Gastroesophageal sphincter (tissue), 4 donors: Measurements from ENCODE around the gene RIPPLY2. TPM values are rescaled to one million over a fixed set of nuclear protein-coding genes. Genes with fewer than 3 reads are reported as not detected.

Experiments
- ATAC-seq: fragments of 150-250 bp; one replicate; pipeline ENCODE4 v1.9.1; 2016; ENCODE audit warnings: mild to moderate bottlenecking, moderate library complexity
- H3K27ac ChIP-seq, 4 donors: fragments of 200-600 bp; sonication (generic) in 3 of 4; 1 replicate in 3 of 4; 2 replicates in 1 of 4; pipeline ENCODE4 v1.5.1; 2016 to 2019
- H3K27me3 ChIP-seq: fragments of 200-600 bp; sonication (generic); one replicate; pipeline ENCODE4 v1.5.1; 2019
- H3K36me3 ChIP-seq, 2 donors: fragments of 200-600 bp; sonication (generic); one replicate each; pipeline ENCODE4 v1.5.1; 2019; ENCODE audit warnings: control low read depth in 1 of 2
- H3K4me1 ChIP-seq, 3 donors: fragments of 200-600 bp; sonication (generic); 1 replicate in 2 of 3; 2 replicates in 1 of 3; pipeline ENCODE4 v1.5.1; 2016 to 2019; ENCODE audit warnings: control low read depth in 2 of 3
- H3K4me3 ChIP-seq, 2 donors: fragments of 200-600 bp; sonication (generic); one replicate each; pipeline ENCODE4 v1.5.1; 2019; ENCODE audit warnings: mild to moderate bottlenecking in 1 of 2, moderate library complexity in 1 of 2
- H3K9me3 ChIP-seq, 3 donors: fragments of 200-600 bp; sonication (generic); one replicate each; pipeline ENCODE4 v1.5.1; 2017 to 2019; ENCODE audit warnings: control low read depth in 2 of 3
- EP300 ChIP-seq: sonication (generic); formaldehyde crosslinking; IDR thresholded peaks from one replicate; pipeline ENCODE4 v1.6.1; 2017; ENCODE audit warnings: antibody characterized with exemption, mild to moderate bottlenecking
- POLR2A ChIP-seq, 2 donors: fragments of 450-650 bp; IDR thresholded peaks; one replicate each; pipeline ENCODE4 v1.6.1; 2017; ENCODE audit warnings: antibody characterized with exemption in 2 of 2, mild to moderate bottlenecking in 2 of 2, moderate library complexity in 1 of 2
- POLR2AphosphoS5 ChIP-seq: sonication (generic); formaldehyde crosslinking; IDR thresholded peaks from one replicate; pipeline ENCODE4 v1.6.1; 2017; ENCODE audit warnings: antibody characterized with exemption
- WGBS, 2 donors: methylation state at CpG; one replicate each; pipeline ENCODE4 v1.1.5; 2018; ENCODE audit warnings: low coverage in 1 of 2; 5-methylcytosine and 5-hydroxymethylcytosine counted together
- total RNA-seq, 4 donors: library from RNA; depleted of rRNA; stranded (reverse); fragments of >200 nt; gene quantifications; one replicate each; pipeline ENCODE4 v1.1.0, GENCODE V29; 2016
- TF ChIP-seq, protein P1 (sequence below), 4 experiments: fragments of 200-600 bp in 2 of 4; fragments of 450-650 bp in 2 of 4; sonication (generic) in 1 of 4; IDR thresholded peaks; one replicate each; pipeline ENCODE4 v1.5.1; 2017 to 2019; ENCODE audit warnings: antibody characterized with exemption in 4 of 4, mild to moderate bottlenecking in 2 of 4, moderate library complexity in 2 of 4

RIPPLY2 gene
- total RNA-seq, 4 donors from 2014 or later = 2.3 TPM; not detected in 3

DNA sequence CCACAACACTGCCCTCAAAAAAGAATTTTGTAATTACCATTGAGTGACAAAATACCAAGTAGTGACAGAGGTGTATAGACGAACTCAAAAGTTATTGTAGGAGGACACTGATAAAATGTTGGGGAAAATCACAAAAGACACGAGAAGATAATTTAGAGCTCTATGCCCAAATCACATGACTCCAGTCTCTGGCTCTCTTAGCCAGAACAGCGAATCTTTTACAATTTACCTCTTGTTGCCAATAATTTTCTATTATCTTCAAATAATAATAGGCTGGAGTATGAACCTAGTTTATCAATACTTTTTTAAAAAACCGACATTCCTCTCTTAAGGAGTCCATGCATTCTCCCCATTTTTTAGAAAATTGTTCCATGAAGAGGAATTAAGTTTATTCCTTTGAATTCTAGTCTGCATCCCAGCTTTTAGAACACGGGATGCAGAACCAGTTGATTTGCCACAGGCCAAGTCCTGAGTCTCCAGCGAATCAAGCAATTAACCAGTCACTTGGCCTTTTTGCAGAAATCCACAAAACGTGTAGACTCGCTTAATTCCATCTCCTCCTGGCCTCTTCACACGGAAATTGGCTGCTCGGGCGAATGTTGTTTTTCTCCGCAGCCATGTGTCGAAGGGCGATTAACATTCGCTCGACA is 507 bp upstream of the RIPPLY2 start:
- H3K27ac ChIP-seq = peak overlapping the region in 1 of 4 donors; percentile 48
- peaks cover 21% of the 10 kb centered on the region for H3K27me3 ChIP-seq
- H3K36me3 ChIP-seq = no peaks in the 10 kb centered on the region
- H3K4me3 ChIP-seq = peak overlapping the region; percentile 37 to 60
- WGBS, 2 donors = 18 to 47% methylated on average over 4 to 9 of the region's 16 CpGs
- peaks cover 0 to 20% (median 6%) of the 10 kb centered on the region in 3 donors for H3K4me1 ChIP-seq
- no peak for TF ChIP-seq POLR2AphosphoS5
- no peak for TF ChIP-seq EP300
- TF ChIP-seq POLR2A (IDR thresholded peaks at IDR 0.05) = no peak
- TF ChIP-seq, protein P1, sequence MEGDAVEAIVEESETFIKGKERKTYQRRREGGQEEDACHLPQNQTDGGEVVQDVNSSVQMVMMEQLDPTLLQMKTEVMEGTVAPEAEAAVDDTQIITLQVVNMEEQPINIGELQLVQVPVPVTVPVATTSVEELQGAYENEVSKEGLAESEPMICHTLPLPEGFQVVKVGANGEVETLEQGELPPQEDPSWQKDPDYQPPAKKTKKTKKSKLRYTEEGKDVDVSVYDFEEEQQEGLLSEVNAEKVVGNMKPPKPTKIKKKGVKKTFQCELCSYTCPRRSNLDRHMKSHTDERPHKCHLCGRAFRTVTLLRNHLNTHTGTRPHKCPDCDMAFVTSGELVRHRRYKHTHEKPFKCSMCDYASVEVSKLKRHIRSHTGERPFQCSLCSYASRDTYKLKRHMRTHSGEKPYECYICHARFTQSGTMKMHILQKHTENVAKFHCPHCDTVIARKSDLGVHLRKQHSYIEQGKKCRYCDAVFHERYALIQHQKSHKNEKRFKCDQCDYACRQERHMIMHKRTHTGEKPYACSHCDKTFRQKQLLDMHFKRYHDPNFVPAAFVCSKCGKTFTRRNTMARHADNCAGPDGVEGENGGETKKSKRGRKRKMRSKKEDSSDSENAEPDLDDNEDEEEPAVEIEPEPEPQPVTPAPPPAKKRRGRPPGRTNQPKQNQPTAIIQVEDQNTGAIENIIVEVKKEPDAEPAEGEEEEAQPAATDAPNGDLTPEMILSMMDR (IDR thresholded peaks at IDR 0.05) = no peak
- no peak for ATAC-seq
- no peaks in the 10 kb centered on the region for H3K9me3 ChIP-seq

DNA sequence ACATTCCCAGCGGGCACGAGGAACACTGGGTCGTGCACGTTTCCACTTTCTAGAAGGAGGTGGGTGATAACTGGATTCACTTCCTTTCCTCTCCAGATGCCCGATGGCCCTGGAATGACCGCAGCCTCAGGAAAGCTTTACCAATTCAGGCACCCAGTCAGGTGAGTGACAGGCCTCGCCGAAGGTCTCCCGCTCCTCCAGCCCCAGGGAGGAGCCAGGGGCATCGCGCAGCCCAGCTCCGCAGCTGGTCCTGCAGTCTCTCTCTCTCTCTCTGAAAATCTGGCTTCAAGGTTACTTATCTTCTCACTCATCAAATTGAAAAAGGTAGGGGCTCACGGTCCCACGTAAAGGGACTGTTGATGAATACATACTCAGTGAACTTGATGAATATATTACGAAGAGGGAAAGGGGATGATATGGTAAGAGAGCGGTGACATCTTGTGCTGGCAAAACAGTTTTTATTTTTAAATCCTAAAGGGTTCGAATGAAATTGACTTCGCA is 891 bp downstream of the RIPPLY2 start:
- Histone ChIP-seq H3K27ac (no peak overlapping the region), H3K9me3 (no peaks in the 10 kb centered on the region), H3K27me3 (peaks cover 21% of the 10 kb centered on the region), H3K4me1 (peaks cover 0 to 26% (median 9%) of the 10 kb centered on the region in 3 donors), H3K4me3 (peak overlapping the region; percentile 37 to 60), H3K36me3 (no peaks in the 10 kb centered on the region)
- no peak for TF ChIP-seq EP300
- no peak for TF ChIP-seq POLR2A (IDR thresholded peaks at IDR 0.05)
- no peak for TF ChIP-seq POLR2AphosphoS5
- TF ChIP-seq, protein P1 (IDR thresholded peaks at IDR 0.05) = no peak
- WGBS, 2 donors = 13 to 24% methylated on average over 6 of the region's 18 CpGs
- ATAC-seq = no peak

DNA sequence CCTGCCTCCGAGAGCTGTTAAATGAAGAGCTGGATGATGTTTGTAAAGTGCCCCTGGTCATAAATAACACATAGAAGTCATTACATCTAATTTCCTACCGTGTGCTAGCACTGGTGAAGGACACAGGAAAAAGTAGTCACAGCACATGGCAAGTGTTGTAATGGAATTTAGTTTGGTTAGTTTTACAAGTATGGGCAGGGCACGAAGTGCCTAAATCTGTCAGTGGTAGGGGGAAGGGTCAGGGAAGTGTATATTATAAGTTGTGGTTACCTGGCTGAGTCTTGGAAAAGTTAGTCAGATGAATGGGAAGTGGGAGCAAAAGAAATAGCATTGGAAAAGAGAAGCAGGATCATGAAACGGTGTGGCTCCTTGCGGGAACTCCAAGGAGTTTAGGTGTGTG is 1.6 kb downstream of the RIPPLY2 start:
- no peak for ATAC-seq
- WGBS, 2 donors = 16 to 42% methylated on average over 2 to 5 of the region's 5 CpGs

DNA sequence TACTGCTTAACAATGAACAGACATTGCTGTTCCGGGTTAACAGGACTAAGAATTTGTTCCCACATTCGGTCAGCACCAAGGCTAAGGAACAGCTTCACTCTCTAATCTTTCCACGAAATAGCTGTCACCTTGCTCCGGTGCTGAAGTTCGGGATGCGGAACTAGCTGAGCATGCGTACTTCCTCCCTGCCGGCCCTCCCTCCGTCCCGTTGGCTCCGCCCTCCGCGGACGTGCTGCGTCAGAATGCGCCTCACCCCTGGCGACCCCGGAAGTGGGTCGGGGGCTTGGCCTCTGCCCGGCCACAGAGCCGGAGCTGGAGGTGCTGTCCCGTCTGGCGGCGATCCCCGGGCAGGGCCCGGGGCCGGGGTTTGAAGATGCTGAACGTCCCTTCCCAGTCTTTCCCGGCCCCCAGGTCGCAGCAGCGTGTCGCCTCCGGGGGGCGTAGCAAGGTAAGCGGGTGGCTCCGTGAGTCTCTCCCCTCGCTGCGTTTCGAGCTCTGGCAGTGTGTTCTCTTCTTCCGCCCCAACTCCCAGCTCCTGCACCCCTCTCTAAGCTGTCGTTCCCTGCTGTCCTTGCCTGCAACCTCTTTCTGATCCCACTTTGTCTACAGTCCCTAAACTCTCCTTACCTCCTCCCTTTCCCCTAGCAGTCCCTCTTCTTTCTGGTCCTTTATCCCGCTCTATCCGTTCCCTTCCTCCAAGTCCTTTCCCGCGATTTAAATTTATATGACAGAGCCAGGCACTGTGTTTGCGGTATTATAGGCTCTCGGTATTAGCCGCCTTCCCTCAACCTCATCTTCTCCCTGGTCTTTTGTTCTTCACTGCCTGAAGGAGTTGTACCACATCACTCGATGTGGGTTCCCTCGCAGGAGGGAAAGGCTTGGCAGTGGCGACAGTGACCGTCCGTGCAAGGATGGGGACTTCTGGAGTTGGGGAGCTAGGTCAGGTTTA is 6.5 kb downstream of the RIPPLY2 start, which contains the start of gene CYB5R4:
TSS of gene CYB5R4 (plus strand) at position 280 of the 949 bp plus-strand sequence. CDS start at position 374, 94 bp downstream.
- peaks cover 0 to 30% (median 9%) of the 10 kb centered on the region in 3 donors for H3K4me1 ChIP-seq
- H3K36me3 ChIP-seq = peaks cover 0 to 4% of the 10 kb centered on the region in 2 donors
- H3K9me3 ChIP-seq = no peaks in the 10 kb centered on the region
- peak; percentile 99 for ATAC-seq
- H3K27me3 ChIP-seq = no peaks in the 10 kb centered on the region
- whole genome bisulfite sequencing, 2 donors = 0% methylated on average over 27 to 39 of the region's 53 CpGs
- peak within 1 kb of the TSS; percentile 56 to 69 for H3K4me3 ChIP-seq
- TF ChIP-seq POLR2AphosphoS5 = peak; percentile 94
- TF ChIP-seq EP300 = no peak
- TF ChIP-seq POLR2A (IDR thresholded peaks at IDR 0.05) = peak; percentile 91 to 93
- TF ChIP-seq, protein P1 (IDR thresholded peaks at IDR 0.05) = peak in 3 of 4 experiments; percentile 27 to 63 (median 48)
- peak within 1 kb of the TSS; percentile 31 to 90 (median 87) for H3K27ac ChIP-seq

More for the DNA sequence above, 1.6 kb downstream of the RIPPLY2 start:
- peaks cover 0 to 27% (median 9%) of the 10 kb centered on the region in 3 donors for H3K4me1 ChIP-seq
- TF ChIP-seq POLR2AphosphoS5 (no peak), EP300 (no peak), POLR2A (IDR thresholded peaks at IDR 0.05) (no peak)
- TF ChIP-seq, protein P1 (IDR thresholded peaks at IDR 0.05) = no peak
- peaks cover 21% of the 10 kb centered on the region for H3K27me3 ChIP-seq
- no peak overlapping the region for H3K4me3 ChIP-seq
- no peaks in the 10 kb centered on the region for H3K36me3 ChIP-seq
- H3K9me3 ChIP-seq = no peaks in the 10 kb centered on the region
- H3K27ac ChIP-seq = no peak overlapping the region
